HepG2 (cell line): ENCODE data around the gene PYGO1. TPM values are rescaled to one million over a fixed set of nuclear protein-coding genes. Genes with fewer than 3 reads are reported as not detected.

ENCODE experiments used
- ATAC-seq: fragments of 200-7000 bp; cut with Tn5 transposase; 3 replicates; pipeline ENCODE4 v1.9.1; 2020; ENCODE audit warnings: mild to moderate bottlenecking, moderate library complexity
- BruUV-seq: library from RNA; stranded (reverse); fragments of 400-500 nt; replicated peaks from 2 replicates; lab custom pipeline; 2021; lab: Mats Ljungman, UMichigan
- CTCF ChIA-PET: fragments of 300-600 bp; formaldehyde crosslinking; extraction: SDS; loops from one replicate; lab custom pipeline; 2021; ENCODE audit warnings: low total read pairs, inconsistent platforms, low intra/inter-chr PET ratio; lab: Yijun Ruan, JAX
- POLR2A ChIA-PET: fragments of 350-600 bp; sonication (Branson Sonifier 250); formaldehyde crosslinking; loops from one replicate; lab custom pipeline; 2020; ENCODE audit warnings: antibody characterized with exemption, inconsistent platforms; lab: Yijun Ruan, JAX
- DNase-seq: peaks from one replicate; pipeline ENCODE4 v3.0.0-alpha.2; 2015; ENCODE audit warnings: low spot score
- FAIRE-seq: peaks from 3 replicates; lab custom pipeline; 2011; peaks lifted over from hg19 to GRCh38; lab: Jason Lieb, UNC
- H2AFZ ChIP-seq: one replicate; pipeline ENCODE4 v1.6.1; 2011; ENCODE audit warnings: low read length, inconsistent platforms
- H3K27ac ChIP-seq: fragments of 300-600 bp; 3 replicates; pipeline ENCODE4 v1.8.0; 2011; ENCODE audit warnings: mixed run types, mild to moderate bottlenecking, mixed read lengths, low read length, inconsistent platforms; ENCODE audit not compliant: insufficient read depth; ENCODE audit errors: extremely low read length
- H3K27me3 ChIP-seq, 2 experiments: fragments of 200-600 bp in 1 of 2; 2 replicates in 1 of 2; 3 replicates in 1 of 2; pipeline versions ENCODE4 v1.6.0 to v1.8.0; 2011; ENCODE audit warnings: low read length in 2 of 2, mild to moderate bottlenecking in 2 of 2, moderate library complexity in 2 of 2, inconsistent platforms in 1 of 2; ENCODE audit not compliant: insufficient read depth in 2 of 2, control insufficient read depth in 1 of 2
- H3K36me3 ChIP-seq, 2 experiments: fragments of 200-600 bp in 1 of 2; replicated peaks in 1 of 2; 2 replicates in 1 of 2; 3 replicates in 1 of 2; pipeline versions ENCODE4 v1.5.1 to v1.8.0; 2011; ENCODE audit warnings: low read length in 2 of 2, inconsistent platforms in 1 of 2; ENCODE audit not compliant: insufficient read depth in 2 of 2, control insufficient read depth in 1 of 2
- H3K4me1 ChIP-seq: 2 replicates; pipeline ENCODE4 v1.5.1; 2012; ENCODE audit warnings: low read length, inconsistent platforms; ENCODE audit not compliant: insufficient read depth
- H3K4me2 ChIP-seq: 2 replicates; pipeline ENCODE4 v1.6.0; 2011; ENCODE audit warnings: low read depth, low read length, inconsistent platforms
- H3K4me3 ChIP-seq, 3 experiments: fragments of 200-600 bp in 1 of 3; sonication (generic), shearing (Covaris generic) in 1 of 3; replicated peaks in 1 of 3; 2 replicates each; pipeline ENCODE4 v1.5.1; 2011 to 2016; ENCODE audit warnings: low read length in 3 of 3, inconsistent platforms in 2 of 3, low read depth in 2 of 3, mild to moderate bottlenecking in 2 of 3, control low read depth in 1 of 3, mixed read lengths in 1 of 3; ENCODE audit not compliant: insufficient read depth in 1 of 3
- H3K79me2 ChIP-seq: one replicate; pipeline ENCODE4 v1.6.1; 2011; ENCODE audit warnings: low read length, inconsistent platforms; ENCODE audit not compliant: insufficient read depth
- H3K9ac ChIP-seq: 2 replicates; pipeline ENCODE4 v1.6.0; 2011; ENCODE audit warnings: mild to moderate bottlenecking, low read depth, low read length, inconsistent platforms; ENCODE audit not compliant: insufficient read depth
- H3K9me3 ChIP-seq: 2 replicates; pipeline ENCODE4 v1.5.1; 2012; ENCODE audit warnings: mild to moderate bottlenecking, low read length
- H4K20me1 ChIP-seq: 2 replicates; pipeline ENCODE4 v1.6.0; 2011; ENCODE audit warnings: inconsistent platforms, mild to moderate bottlenecking, low read length, moderate library complexity; ENCODE audit not compliant: insufficient read depth
- FOXK1 ChIP-seq: sonication (generic); formaldehyde crosslinking; IDR thresholded peaks from 2 replicates; pipeline ENCODE4 v1.4.0; 2020; ENCODE audit warnings: low read depth, missing genetic modification reagents, borderline replicate concordance
- MEIS2 ChIP-seq: sonication (generic); formaldehyde crosslinking; IDR thresholded peaks from 2 replicates; pipeline ENCODE4 v1.9.0; 2021; ENCODE audit warnings: mild to moderate bottlenecking, missing genetic modification reagents
- NAIF1 ChIP-seq: sonication (generic); formaldehyde crosslinking; IDR thresholded peaks from 2 replicates; pipeline ENCODE4 v1.5.0; 2020; ENCODE audit warnings: mild to moderate bottlenecking, missing genetic modification reagents, borderline replicate concordance
- NFE2 ChIP-seq: sonication (generic); formaldehyde crosslinking; IDR thresholded peaks from 2 replicates; pipeline ENCODE4 v1.4.0; 2020; ENCODE audit warnings: missing genetic modification reagents
- POLR2AphosphoS5 ChIP-seq: IDR thresholded peaks from 2 replicates; pipeline ENCODE4 v1.6.1; 2012; ENCODE audit warnings: low read depth, low read length
- SP140L ChIP-seq: sonication (generic); formaldehyde crosslinking; IDR thresholded peaks from 2 replicates; pipeline ENCODE4 v1.4.0; 2020; ENCODE audit warnings: missing genetic modification reagents, borderline replicate concordance
- TFDP2 ChIP-seq: sonication (generic); formaldehyde crosslinking; IDR thresholded peaks from 2 replicates; pipeline ENCODE4 v1.4.0; 2020; ENCODE audit warnings: missing genetic modification reagents
- WGBS: methylation state at CpG from one replicate; pipeline ENCODE4 v1.1.6; 2017; ENCODE audit warnings: low lambda C conversion rate; 5-methylcytosine and 5-hydroxymethylcytosine counted together
- in situ Hi-C: cut with HindIII; loops from 2 replicates; pipeline ENCODE4 v1.10.0; 2017; ENCODE audit warnings: low pct_unique_long_range_greater_than_20kb; ENCODE audit not compliant: extremely low pct_ligation_motif_present
- intact Hi-C: fragments of 100-400 bp; cut with micrococcal nuclease; formaldehyde crosslinking; loops from one replicate; pipeline ENCODE4 v1.10.0; 2022; ENCODE audit not compliant: unreplicated experiment
- polyA plus RNA-seq, 8 experiments: library from polyadenylated mRNA; depleted of rRNA in 3 of 8; stranded (reverse) in 7 of 8; unstranded in 1 of 8; fragments of >200 nt; fragmentation: Illumina TruSeq in 4 of 8; extraction: Trizol in 4 of 8; gene quantifications; 2 replicates each; pipeline versions ENCODE4 v1.2.1 to v1.2.3, GENCODE V29; 2011 to 2016; ENCODE audit warnings: low read depth in 4 of 8, missing spikeins in 1 of 8, mixed read lengths in 1 of 8; ENCODE audit not compliant: insufficient read depth in 1 of 8
- total RNA-seq, 5 experiments: library from RNA; depleted of rRNA; stranded (reverse); fragments of >200 nt; fragmentation: Illumina TruSeq; extraction: Trizol; gene quantifications; 2 replicates each; pipeline ENCODE4 v1.2.3, GENCODE V29; 2016; ENCODE audit warnings: low read depth in 1 of 5

Gene PYGO1
- total and polyA plus RNA-seq, 2 of the 13 experiments (the other 11 are each of a cell fraction or from before 2014, with no cell fraction given): 1.1 to 1.8 TPM

DNA sequence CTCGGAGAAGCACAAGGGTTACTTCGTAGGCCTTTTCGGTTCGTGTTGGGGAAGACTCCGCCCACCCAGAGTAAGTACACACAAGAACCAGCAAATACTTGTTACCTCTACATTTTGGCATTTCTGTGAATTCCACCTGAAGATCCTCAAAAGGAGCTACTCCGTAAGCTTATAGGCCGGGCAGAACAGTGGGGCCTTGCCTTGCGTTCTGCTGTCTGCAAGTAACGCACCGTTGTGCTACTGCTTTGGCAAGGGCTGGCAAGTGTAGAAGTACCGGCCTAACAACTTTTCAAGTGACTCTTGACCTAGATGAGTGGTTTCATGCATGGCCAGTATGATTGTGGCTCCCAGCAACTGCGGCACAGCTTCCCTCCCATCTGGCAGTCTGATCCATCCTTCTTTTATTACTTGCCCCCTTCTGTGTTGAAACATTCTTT is 73.7 kb downstream of the PYGO1 start:
- no peaks in the 10 kb centered on the region for H3K9me3 ChIP-seq
- no peak overlapping the region for H3K27ac ChIP-seq
- BruUV-seq: no TSS peak
- no peak overlapping the region for H2AFZ ChIP-seq
- H3K4me1 ChIP-seq: no peaks in the 10 kb centered on the region
- intact Hi-C loops: no loop called here
- WGBS: 83% methylated on average over 12 of the region's 12 CpGs
- no peak overlapping the region for H3K4me3 ChIP-seq
- CTCF ChIA-PET: no interaction called here
- in situ Hi-C loops: no loop called here
- TF ChIP-seq MEIS2 (CRISPR knock-in tag) (no peak), NAIF1 (CRISPR knock-in tag) (no peak), FOXK1 (CRISPR knock-in tag) (no peak), TFDP2 (CRISPR knock-in tag) (no peak), SP140L (no peak), POLR2AphosphoS5 (no peak), NFE2 (no peak)
- TF ChIP-seq, all 625 proteins: peak for 0
- POLR2A ChIA-PET: no interaction called here
- Histone ChIP-seq H3K4me2 (no peak overlapping the region), H3K36me3 (no peaks in the 10 kb centered on the region), H4K20me1 (no peaks in the 10 kb centered on the region), H3K9ac (no peak overlapping the region), H3K27me3 (no peaks in the 10 kb centered on the region), H3K79me2 (no peaks in the 10 kb centered on the region)
- DNase-seq: no peak
- FAIRE-seq: no peak
- ATAC-seq: no peak
